Measurements from ENCODE around the gene GGA1.

GRCh38 chr22:37588546-37589215, 20.0 kb upstream of the GGA1 start:
- TF ChIP-seq POLR2A (IDR thresholded peaks at IDR 0.05; ENCODE audit: extremely low read depth, insufficient read length), result no peak
- no peak for TF ChIP-seq CTCF (IDR thresholded peaks at IDR 0.05; ENCODE audit: low read depth, low read length)
- no peak for TF ChIP-seq MYC (IDR thresholded peaks at IDR 0.05; ENCODE audit: low read depth, low read length)
- no peak for TF ChIP-seq MAX (IDR thresholded peaks at IDR 0.05; ENCODE audit: low read depth, low read length)
